ENCODE measurements around the gene NLRP6. TPM values are rescaled to one million over a fixed set of nuclear protein-coding genes. Genes with fewer than 3 reads are reported as not detected.
"Not testable (repeated sequence)": the region's sequence is repeated elsewhere in the genome, so short reads cannot be mapped to it uniquely, and the experiment has no call there.

The NLRP6 gene
- total RNA-seq, 1 donor from 2014 or later, result not detected

- TF ChIP-seq, protein P1, sequence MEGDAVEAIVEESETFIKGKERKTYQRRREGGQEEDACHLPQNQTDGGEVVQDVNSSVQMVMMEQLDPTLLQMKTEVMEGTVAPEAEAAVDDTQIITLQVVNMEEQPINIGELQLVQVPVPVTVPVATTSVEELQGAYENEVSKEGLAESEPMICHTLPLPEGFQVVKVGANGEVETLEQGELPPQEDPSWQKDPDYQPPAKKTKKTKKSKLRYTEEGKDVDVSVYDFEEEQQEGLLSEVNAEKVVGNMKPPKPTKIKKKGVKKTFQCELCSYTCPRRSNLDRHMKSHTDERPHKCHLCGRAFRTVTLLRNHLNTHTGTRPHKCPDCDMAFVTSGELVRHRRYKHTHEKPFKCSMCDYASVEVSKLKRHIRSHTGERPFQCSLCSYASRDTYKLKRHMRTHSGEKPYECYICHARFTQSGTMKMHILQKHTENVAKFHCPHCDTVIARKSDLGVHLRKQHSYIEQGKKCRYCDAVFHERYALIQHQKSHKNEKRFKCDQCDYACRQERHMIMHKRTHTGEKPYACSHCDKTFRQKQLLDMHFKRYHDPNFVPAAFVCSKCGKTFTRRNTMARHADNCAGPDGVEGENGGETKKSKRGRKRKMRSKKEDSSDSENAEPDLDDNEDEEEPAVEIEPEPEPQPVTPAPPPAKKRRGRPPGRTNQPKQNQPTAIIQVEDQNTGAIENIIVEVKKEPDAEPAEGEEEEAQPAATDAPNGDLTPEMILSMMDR (conservative IDR thresholded peaks at IDR 0.05; ENCODE audit: low read depth, low read length), result no peak
- H3K4me3 ChIP-seq (ENCODE audit: low read depth, low read length), result no peak overlapping the region
Measured at GRCh38 chr11:256952-257737, 21.1 kb upstream of the NLRP6 start.

GRCh38 chr11:257766-258493 lies 20.3 kb upstream of the NLRP6 start:
- no peak for DNase-seq (ENCODE audit: low read depth)
- TF ChIP-seq, protein P1 (conservative IDR thresholded peaks at IDR 0.05; ENCODE audit: low read depth, low read length), result peak; percentile 46
- no peak overlapping the region for H3K4me3 ChIP-seq (ENCODE audit: low read depth, low read length)

More at GRCh38 chr11:256952-257737, 21.1 kb upstream of the NLRP6 start:
- DNase-seq (ENCODE audit: low read depth), result no peak

- TF ChIP-seq, protein P1 (conservative IDR thresholded peaks at IDR 0.05; ENCODE audit: low read depth, low read length), result no peak
Measured at GRCh38 chr11:259413-259812, 18.8 kb upstream of the NLRP6 start.

DNA sequence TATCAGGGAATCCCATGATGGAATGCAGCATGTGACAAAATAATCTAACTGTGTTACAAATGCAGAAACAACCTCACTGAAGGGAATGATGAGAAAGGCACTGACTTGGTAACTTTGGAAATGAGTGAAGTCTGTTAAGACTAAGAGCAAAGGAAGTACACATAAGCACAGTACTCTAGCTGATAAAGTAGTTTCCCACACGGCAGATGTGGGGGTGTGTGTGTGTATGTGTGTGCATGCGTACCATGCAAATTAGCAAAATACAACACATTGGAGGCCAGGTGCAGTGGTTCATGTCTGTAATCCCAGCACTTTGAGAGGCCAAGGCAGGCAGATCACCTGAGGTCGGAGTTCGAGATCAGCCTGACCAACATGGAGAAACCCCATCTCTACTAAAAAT lies 16.6 kb upstream of the NLRP6 start:
- no peak for DNase-seq (ENCODE audit: low read depth)
- H3K4me3 ChIP-seq (ENCODE audit: low read depth, low read length), result no peak overlapping the region
- TF ChIP-seq, protein P1 (conservative IDR thresholded peaks at IDR 0.05; ENCODE audit: low read depth, low read length), result no peak

More at GRCh38 chr11:259413-259812, 18.8 kb upstream of the NLRP6 start:
- no peak for DNase-seq (ENCODE audit: low read depth)
- no peak overlapping the region for H3K4me3 ChIP-seq (ENCODE audit: low read depth, low read length)

DNA sequence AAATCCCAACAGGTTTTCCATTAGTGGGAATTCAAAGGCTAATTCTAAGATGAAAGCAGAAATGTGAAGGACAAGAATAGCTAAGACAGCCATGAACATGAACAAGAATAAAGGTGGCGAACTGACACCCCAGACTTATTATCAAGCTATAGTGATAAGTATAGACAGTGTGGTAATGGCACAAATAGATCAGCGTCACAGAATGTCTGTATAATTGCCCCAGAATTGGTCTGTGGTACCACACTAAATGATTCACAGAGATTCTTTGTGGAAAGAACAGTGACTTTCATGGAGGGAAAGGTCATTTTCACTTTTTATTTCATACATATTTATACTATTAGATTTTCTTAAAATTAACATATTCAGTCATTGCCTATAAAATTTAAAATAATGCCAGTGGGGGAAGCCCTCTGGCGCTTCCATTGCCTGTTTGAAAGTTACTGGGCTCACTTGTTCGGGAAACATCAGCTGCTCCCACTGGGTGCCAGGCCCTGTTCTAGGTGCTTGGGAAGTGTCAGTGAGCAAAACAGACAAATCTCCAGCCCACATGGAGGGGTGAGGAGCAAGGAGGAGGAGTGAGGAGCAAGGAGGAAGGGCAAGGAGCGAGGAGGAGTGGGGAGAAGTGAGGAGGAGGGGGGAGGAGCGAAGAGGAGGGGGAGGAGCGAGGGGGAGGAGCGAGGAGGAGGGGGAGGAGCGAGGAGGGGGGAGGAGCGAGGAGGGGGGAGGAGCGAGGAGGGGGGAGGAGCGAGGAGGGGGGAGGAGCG lies 11.3 kb upstream of the NLRP6 start:
- TF ChIP-seq, protein P1 (conservative IDR thresholded peaks at IDR 0.05; ENCODE audit: low read depth, low read length), result no peak
- no peak overlapping the region for H3K4me3 ChIP-seq (ENCODE audit: low read depth, low read length)
- DNase-seq (ENCODE audit: low read depth), result no peak

DNA sequence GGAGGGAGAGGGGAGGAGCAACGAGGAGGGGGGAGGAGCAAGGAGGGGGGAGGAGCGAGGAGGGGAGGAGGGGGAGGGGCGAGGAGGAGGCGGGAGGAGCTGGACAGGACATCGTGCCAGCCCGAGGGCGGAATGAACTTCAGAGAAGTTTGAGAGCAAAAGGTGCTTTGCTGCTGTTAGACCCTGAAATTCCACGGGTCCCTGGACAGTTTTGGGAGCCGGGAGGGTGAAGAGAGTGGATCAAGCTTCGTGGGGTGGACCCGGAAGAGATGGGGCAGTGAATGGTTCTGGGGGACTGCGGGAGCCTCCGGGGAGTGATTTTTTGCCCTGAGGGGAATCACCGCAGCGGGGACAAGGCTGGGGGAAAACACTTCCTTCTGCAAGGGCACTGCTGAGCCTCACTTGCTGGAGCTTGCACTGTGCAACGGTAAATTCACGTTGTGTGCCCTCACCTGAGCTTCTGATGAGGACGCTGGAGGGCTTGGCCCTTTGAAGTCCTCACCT lies 10.7 kb upstream of the NLRP6 start:
- no peak for DNase-seq (ENCODE audit: low read depth)
- H3K4me3 ChIP-seq (ENCODE audit: low read depth, low read length), result peak overlapping the region; percentile 7
- TF ChIP-seq, protein P1 (conservative IDR thresholded peaks at IDR 0.05; ENCODE audit: low read depth, low read length), result no peak

DNA sequence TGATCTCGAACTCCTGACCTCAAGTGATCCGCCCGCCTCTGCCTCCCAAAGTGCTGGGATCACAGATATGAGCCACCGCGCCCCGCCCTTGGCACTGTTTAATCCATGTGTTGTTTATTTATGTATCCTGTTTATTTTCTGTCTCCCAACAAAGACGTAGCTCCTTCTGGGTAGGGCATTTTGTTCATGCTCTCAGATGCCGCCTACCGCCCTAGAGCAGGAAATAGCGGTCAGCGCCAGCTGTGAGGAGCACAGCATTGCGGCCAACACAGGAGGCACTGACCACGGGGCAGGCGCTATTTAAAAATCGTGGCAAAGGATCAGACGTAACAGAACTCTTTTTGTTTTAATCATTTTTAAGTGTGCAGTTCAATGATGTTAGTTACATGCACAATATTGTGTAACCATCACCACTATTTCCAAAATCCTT lies 9.5 kb upstream of the NLRP6 start:
- not testable (repeated sequence) for H3K4me3 ChIP-seq (ENCODE audit: low read depth, low read length)

More for the DNA sequence above, 9.5 kb upstream of the NLRP6 start:
- not testable (repeated sequence) for DNase-seq (ENCODE audit: low read depth)

All from epithelial cell of proximal tubule (primary cell).